Measurements from ENCODE around the gene RNF227. TPM values are rescaled to one million over a fixed set of nuclear protein-coding genes. Genes with fewer than 3 reads are reported as not detected.

The RNF227 gene
- total RNA-seq, 1 experiment from 2014 or later: 5.0 TPM

- TF ChIP-seq CTCF (IDR thresholded peaks at IDR 0.05; ENCODE audit: insufficient read depth in 1 of 2, low read depth in 1 of 2, low read length in 1 of 2, severe bottlenecking in 1 of 2, unreplicated experiment in 1 of 2): no peak
- H3K36me3 Mint-ChIP-seq (ENCODE audit: insufficient read depth, unreplicated experiment): peaks cover 15% of the 10 kb centered on the region
- no peaks in the 10 kb centered on the region for H3K4me1 Mint-ChIP-seq (ENCODE audit: low read depth, unreplicated experiment)
- BruUV-seq (replicated peaks): TSS peak; percentile 26
- no peak overlapping the region for H3K4me3 ChIP-seq (ENCODE audit: low read depth, low read length)
- intact Hi-C loops (cut with micrococcal nuclease; ENCODE audit: unreplicated experiment): no loop called here
- no peaks in the 10 kb centered on the region for H3K4me1 ChIP-seq
- CTCF ChIA-PET: no interaction called here
- H3K27me3 Mint-ChIP-seq (ENCODE audit: insufficient read depth, unreplicated experiment): no peaks in the 10 kb centered on the region
- DNase-seq: no peak
- H3K36me3 ChIP-seq (ENCODE audit: control insufficient read depth, insufficient read depth, low read length): no peaks in the 10 kb centered on the region; the same call in 1 of the 2 replicates
- no peak overlapping the region for H3K4me3 Mint-ChIP-seq (ENCODE audit: unreplicated experiment)
- no peak overlapping the region for H3K27ac Mint-ChIP-seq (ENCODE audit: unreplicated experiment)
- H3K9me3 ChIP-seq: no peaks in the 10 kb centered on the region
- POLR2A ChIA-PET: no interaction called here
- no peaks in the 10 kb centered on the region for H3K27me3 ChIP-seq (replicated peaks; ENCODE audit: control insufficient read depth, insufficient read depth, low read length)
- no peaks in the 10 kb centered on the region for H3K9me3 Mint-ChIP-seq (ENCODE audit: unreplicated experiment)
Measured at GRCh38 chr17:7903154-7904103, 12.7 kb downstream of the RNF227 start.

- peaks cover 6% of the 10 kb centered on the region for H3K4me1 Mint-ChIP-seq (ENCODE audit: low read depth, unreplicated experiment)
- H3K27me3 Mint-ChIP-seq (ENCODE audit: insufficient read depth, unreplicated experiment): no peaks in the 10 kb centered on the region
- ChIA-PET CTCF (interaction anchor here (1.0 to 1.8 kb wide), 2 partner anchors 35 to 75 kb away, joined by 3 to 8 read pairs; no protein-coding TSS in a partner anchor), POLR2A (no interaction called here)
- intact Hi-C loops (cut with micrococcal nuclease; ENCODE audit: unreplicated experiment): loop anchor here (1.0 to 5.0 kb wide), 2 partner anchors 34 to 75 kb away; no protein-coding TSS in a partner anchor
- Histone ChIP-seq H3K9me3 (no peaks in the 10 kb centered on the region), H3K4me3 (ENCODE audit: low read depth, low read length) (no peak overlapping the region), H3K4me1 (no peaks in the 10 kb centered on the region), H3K36me3 (ENCODE audit: control insufficient read depth, insufficient read depth, low read length) (no peaks in the 10 kb centered on the region; the same call in 1 of the 2 replicates), H3K27me3 (replicated peaks; ENCODE audit: control insufficient read depth, insufficient read depth, low read length) (no peaks in the 10 kb centered on the region)
- peak in 1 of 2 experiments; percentile 48 for TF ChIP-seq CTCF (IDR thresholded peaks at IDR 0.05; ENCODE audit: insufficient read depth in 1 of 2, low read depth in 1 of 2, low read length in 1 of 2, severe bottlenecking in 1 of 2, unreplicated experiment in 1 of 2)
- no peak overlapping the region for H3K4me3 Mint-ChIP-seq (ENCODE audit: unreplicated experiment)
- H3K9me3 Mint-ChIP-seq (ENCODE audit: unreplicated experiment): no peaks in the 10 kb centered on the region
- DNase-seq: peak in 1 of 2 experiments; percentile 47
- BruUV-seq (replicated peaks): no TSS peak
- peak overlapping the region; percentile 53 for H3K27ac Mint-ChIP-seq (ENCODE audit: unreplicated experiment)
- peaks cover 29% of the 10 kb centered on the region for H3K36me3 Mint-ChIP-seq (ENCODE audit: insufficient read depth, unreplicated experiment)
Measured at GRCh38 chr17:7897773-7898172, 18.3 kb downstream of the RNF227 start.

- no peak for DNase-seq
- H3K9me3 ChIP-seq: no peaks in the 10 kb centered on the region
- H3K36me3 Mint-ChIP-seq (ENCODE audit: insufficient read depth, unreplicated experiment): peaks cover 29% of the 10 kb centered on the region
- no peak overlapping the region for H3K4me3 Mint-ChIP-seq (ENCODE audit: unreplicated experiment)
- H3K27me3 ChIP-seq (replicated peaks; ENCODE audit: control insufficient read depth, insufficient read depth, low read length): no peaks in the 10 kb centered on the region
- no peak for TF ChIP-seq CTCF (IDR thresholded peaks at IDR 0.05; ENCODE audit: insufficient read depth in 1 of 2, low read depth in 1 of 2, low read length in 1 of 2, severe bottlenecking in 1 of 2, unreplicated experiment in 1 of 2)
- POLR2A ChIA-PET: no interaction called here
- H3K4me1 Mint-ChIP-seq (ENCODE audit: low read depth, unreplicated experiment): peaks cover 6% of the 10 kb centered on the region
- intact Hi-C loops (cut with micrococcal nuclease; ENCODE audit: unreplicated experiment): loop anchor here (1.0 to 5.0 kb wide), 2 partner anchors 34 to 75 kb away; no protein-coding TSS in a partner anchor
- no peaks in the 10 kb centered on the region for H3K9me3 Mint-ChIP-seq (ENCODE audit: unreplicated experiment)
- no peaks in the 10 kb centered on the region for H3K27me3 Mint-ChIP-seq (ENCODE audit: insufficient read depth, unreplicated experiment)
- H3K4me3 ChIP-seq (ENCODE audit: low read depth, low read length): no peak overlapping the region
- CTCF ChIA-PET: interaction anchor here (1.8 kb wide), 1 partner anchor 34 kb away, joined by 8 read pairs; no protein-coding TSS in a partner anchor
- BruUV-seq (replicated peaks): no TSS peak
- H3K4me1 ChIP-seq: no peaks in the 10 kb centered on the region
- no peak overlapping the region for H3K27ac Mint-ChIP-seq (ENCODE audit: unreplicated experiment)
- no peaks in the 10 kb centered on the region; the same call in 1 of the 2 replicates for H3K36me3 ChIP-seq (ENCODE audit: control insufficient read depth, insufficient read depth, low read length)
Measured at GRCh38 chr17:7897090-7897489, 19.0 kb downstream of the RNF227 start.
